SK-N-SH (cell line): ENCODE measurements around the gene TMEM170A. TPM values are rescaled to one million over a fixed set of nuclear protein-coding genes. Genes with fewer than 3 reads are reported as not detected.

Experiments
- CTCF ChIA-PET: fragments of 300-600, 350-600 bp; formaldehyde crosslinking; extraction: SDS; loops from one replicate; lab custom pipeline; 2021; lab: Yijun Ruan, JAX
- POLR2A ChIA-PET: fragments of 350-600 bp; sonication (Branson Sonifier 250); formaldehyde crosslinking; extraction: SDS; loops from one replicate; lab custom pipeline; 2020; ENCODE audit warnings: antibody characterized with exemption, inconsistent platforms; lab: Yijun Ruan, JAX
- DNase-seq: peaks from one replicate; pipeline ENCODE4 v3.0.0; 2012
- H2AFZ ChIP-seq: fragments of 200-600 bp; sonication (generic); 2 replicates; pipeline ENCODE4 v1.8.1; 2016; ENCODE audit warnings: antibody characterized with exemption, mild to moderate bottlenecking, low read depth
- H3F3A ChIP-seq: fragments of 200-600 bp; sonication (generic); replicated peaks from 2 replicates; pipeline ENCODE3; 2016; ENCODE audit warnings: antibody characterized with exemption, mild to moderate bottlenecking; ENCODE audit not compliant: insufficient read depth
- H3K27ac ChIP-seq, 2 experiments: fragments of 200-500 bp in 1 of 2; fragments of 200-600 bp in 1 of 2; sonication (Bioruptor generic) in 1 of 2; sonication (generic), shearing (Covaris generic) in 1 of 2; 2 replicates each; pipeline versions ENCODE4 v1.5.1 to v1.6.1; 2014 to 2016; ENCODE audit warnings: low read depth in 2 of 2, inconsistent platforms in 1 of 2, low read length in 1 of 2, mild to moderate bottlenecking in 1 of 2, mixed read lengths in 1 of 2
- H3K27me3 ChIP-seq: fragments of 200-600 bp; sonication (generic), shearing (Covaris generic); 2 replicates; pipeline ENCODE4 v1.6.1; 2016; ENCODE audit warnings: mixed run types; ENCODE audit not compliant: insufficient read depth
- H3K36me3 ChIP-seq, 2 experiments: fragments of 200-500 bp in 1 of 2; fragments of 200-600 bp in 1 of 2; sonication (Bioruptor generic) in 1 of 2; sonication (generic) in 1 of 2; replicated peaks in 1 of 2; 2 replicates each; pipeline versions ENCODE3 to v1.5.1; 2014 to 2016; ENCODE audit warnings: low read length in 1 of 2, mild to moderate bottlenecking in 1 of 2; ENCODE audit not compliant: insufficient read depth in 2 of 2, control insufficient read depth in 1 of 2
- H3K4me1 ChIP-seq, 2 experiments: fragments of 200-500 bp in 1 of 2; fragments of 200-600 bp in 1 of 2; sonication (Bioruptor generic) in 1 of 2; sonication (generic), shearing (Covaris generic) in 1 of 2; 2 replicates each; pipeline versions ENCODE4 v1.5.1 to v1.6.1; 2014 to 2016; ENCODE audit warnings: low read depth in 1 of 2, low read length in 1 of 2, mixed run types in 1 of 2; ENCODE audit not compliant: insufficient read depth in 2 of 2, control insufficient read depth in 1 of 2
- H3K4me2 ChIP-seq: fragments of 200-600 bp; sonication (generic), shearing (Covaris generic); 2 replicates; pipeline ENCODE4 v1.6.1; 2017; ENCODE audit warnings: mixed run types
- H3K4me3 ChIP-seq, 2 experiments: fragments of 200-500 bp in 1 of 2; fragments of 200-600 bp in 1 of 2; sonication (Bioruptor generic) in 1 of 2; sonication (generic), shearing (Covaris generic) in 1 of 2; 2 replicates each; pipeline versions ENCODE4 v1.5.1 to v1.8.1; 2014 to 2016; ENCODE audit warnings: low read depth in 2 of 2, inconsistent platforms in 1 of 2, low read length in 1 of 2, mild to moderate bottlenecking in 1 of 2, mixed read lengths in 1 of 2, moderate library complexity in 1 of 2
- H3K79me2 ChIP-seq: fragments of 200-600 bp; sonication (generic); 2 replicates; pipeline ENCODE4 v1.8.1; 2017; ENCODE audit warnings: mild to moderate bottlenecking; ENCODE audit not compliant: insufficient read depth
- H3K9ac ChIP-seq: fragments of 200-600 bp; sonication (generic); 2 replicates; pipeline ENCODE4 v1.6.1; 2017; ENCODE audit warnings: mixed run types
- H3K9me2 ChIP-seq: fragments of 200-600 bp; sonication (generic); 2 replicates; pipeline ENCODE4 v1.6.1; 2017; ENCODE audit warnings: mixed run types
- H3K9me3 ChIP-seq: fragments of 200-600 bp; sonication (generic); 2 replicates; pipeline ENCODE4 v1.6.1; 2017; ENCODE audit warnings: mixed run types, mild to moderate bottlenecking, moderate library complexity
- H4K20me1 ChIP-seq: fragments of 200-600 bp; sonication (generic); 2 replicates; pipeline ENCODE4 v1.6.1; 2017; ENCODE audit warnings: mild to moderate bottlenecking, mixed run types; ENCODE audit not compliant: insufficient read depth
- ELF1 ChIP-seq: IDR thresholded peaks from 2 replicates; pipeline ENCODE4 v1.4.0; 2012
- EP300 ChIP-seq, 2 experiments: IDR thresholded peaks; 2 replicates each; pipeline versions ENCODE4 v1.4.0 to v1.6.1; 2012; ENCODE audit warnings: borderline replicate concordance in 1 of 2, low read depth in 1 of 2, low read length in 1 of 2
- FOSL2 ChIP-seq: IDR thresholded peaks from 2 replicates; pipeline ENCODE4 v1.4.0; 2012; ENCODE audit warnings: low read depth, mild to moderate bottlenecking, moderate library complexity, borderline replicate concordance
- FOXJ3 ChIP-seq: sonication (generic); formaldehyde crosslinking; IDR thresholded peaks from 2 replicates; pipeline ENCODE4 v1.5.1; 2020; ENCODE audit warnings: mild to moderate bottlenecking, missing genetic modification reagents
- MEF2A ChIP-seq: IDR thresholded peaks from 2 replicates; pipeline ENCODE4 v1.4.0; 2012; ENCODE audit warnings: low read depth, borderline replicate concordance
- MXI1 ChIP-seq: IDR thresholded peaks from 2 replicates; pipeline ENCODE4 v1.6.1; 2012; ENCODE audit warnings: mild to moderate bottlenecking, low read depth, low read length, improper control_type of control experiment
- PBX3 ChIP-seq: IDR thresholded peaks from 2 replicates; pipeline ENCODE4; 2012
- RFX5 ChIP-seq: IDR thresholded peaks from 2 replicates; pipeline ENCODE4 v1.6.1; 2012; ENCODE audit warnings: mild to moderate bottlenecking, improper control_type of control experiment, low read length
- WGBS: methylation state at CpG from one replicate; pipeline ENCODE4 v1.1.6; 2017; ENCODE audit warnings: low lambda C conversion rate; 5-methylcytosine and 5-hydroxymethylcytosine counted together
- polyA plus RNA-seq, 3 experiments: library from polyadenylated mRNA; depleted of rRNA; stranded (reverse); fragments of >200 nt; gene quantifications; 2 replicates each; pipeline ENCODE4 v1.2.3, GENCODE V29; 2012
- TF ChIP-seq, protein P1 (sequence below): IDR thresholded peaks from 2 replicates; pipeline ENCODE4 v1.6.1; 2012; ENCODE audit warnings: mild to moderate bottlenecking, low read depth, low read length, moderate library complexity

TMEM170A gene
- polyA plus RNA-seq, 1 of the 3 experiments (the other 2 are of a cell fraction), result 9.2 TPM

DNA sequence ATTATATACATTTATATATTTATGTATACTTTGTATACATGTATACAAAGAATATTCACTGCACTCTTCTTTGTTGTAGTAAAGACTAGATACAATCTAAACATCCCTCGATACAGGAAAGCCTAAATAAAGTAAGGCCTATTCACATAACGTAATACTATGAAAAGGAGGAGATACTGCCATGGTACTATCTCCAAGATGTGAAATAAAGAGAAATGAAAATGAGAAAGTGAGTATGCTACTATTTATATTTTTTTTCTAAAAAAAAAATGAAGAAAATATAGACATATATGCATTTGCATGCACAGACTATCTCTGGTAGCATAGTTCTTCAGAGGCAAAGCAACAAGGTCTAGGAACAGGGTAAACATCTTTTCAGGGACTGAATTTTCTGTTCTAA lies 50.5 kb downstream of the TMEM170A start:
- peaks cover 21 to 27% of the 10 kb centered on the region in 2 experiments for H3K36me3 ChIP-seq
- no peak overlapping the region for H2AFZ ChIP-seq
- no peak overlapping the region for H3K9ac ChIP-seq
- no peaks in the 10 kb centered on the region for H3K9me3 ChIP-seq
- WGBS, result 97% methylated on average over 2 of the region's 2 CpGs
- ChIA-PET POLR2A (no interaction called here), CTCF (interaction anchor here (2.1 kb wide), 1 partner anchor 10 kb away, joined by 7 read pairs; no protein-coding TSS in a partner anchor)
- H3F3A ChIP-seq, result peaks cover 3% of the 10 kb centered on the region
- H4K20me1 ChIP-seq, result no peaks in the 10 kb centered on the region
- no peak overlapping the region for H3K27ac ChIP-seq
- DNase-seq, result no peak
- H3K4me3 ChIP-seq, result no peak overlapping the region
- no peak overlapping the region for H3K4me2 ChIP-seq
- H3K79me2 ChIP-seq, result peaks cover 46% of the 10 kb centered on the region
- no peaks in the 10 kb centered on the region for H3K4me1 ChIP-seq
- no peaks in the 10 kb centered on the region for H3K27me3 ChIP-seq
- TF ChIP-seq RFX5 (no peak), PBX3 (no peak)
- TF ChIP-seq, protein P1, sequence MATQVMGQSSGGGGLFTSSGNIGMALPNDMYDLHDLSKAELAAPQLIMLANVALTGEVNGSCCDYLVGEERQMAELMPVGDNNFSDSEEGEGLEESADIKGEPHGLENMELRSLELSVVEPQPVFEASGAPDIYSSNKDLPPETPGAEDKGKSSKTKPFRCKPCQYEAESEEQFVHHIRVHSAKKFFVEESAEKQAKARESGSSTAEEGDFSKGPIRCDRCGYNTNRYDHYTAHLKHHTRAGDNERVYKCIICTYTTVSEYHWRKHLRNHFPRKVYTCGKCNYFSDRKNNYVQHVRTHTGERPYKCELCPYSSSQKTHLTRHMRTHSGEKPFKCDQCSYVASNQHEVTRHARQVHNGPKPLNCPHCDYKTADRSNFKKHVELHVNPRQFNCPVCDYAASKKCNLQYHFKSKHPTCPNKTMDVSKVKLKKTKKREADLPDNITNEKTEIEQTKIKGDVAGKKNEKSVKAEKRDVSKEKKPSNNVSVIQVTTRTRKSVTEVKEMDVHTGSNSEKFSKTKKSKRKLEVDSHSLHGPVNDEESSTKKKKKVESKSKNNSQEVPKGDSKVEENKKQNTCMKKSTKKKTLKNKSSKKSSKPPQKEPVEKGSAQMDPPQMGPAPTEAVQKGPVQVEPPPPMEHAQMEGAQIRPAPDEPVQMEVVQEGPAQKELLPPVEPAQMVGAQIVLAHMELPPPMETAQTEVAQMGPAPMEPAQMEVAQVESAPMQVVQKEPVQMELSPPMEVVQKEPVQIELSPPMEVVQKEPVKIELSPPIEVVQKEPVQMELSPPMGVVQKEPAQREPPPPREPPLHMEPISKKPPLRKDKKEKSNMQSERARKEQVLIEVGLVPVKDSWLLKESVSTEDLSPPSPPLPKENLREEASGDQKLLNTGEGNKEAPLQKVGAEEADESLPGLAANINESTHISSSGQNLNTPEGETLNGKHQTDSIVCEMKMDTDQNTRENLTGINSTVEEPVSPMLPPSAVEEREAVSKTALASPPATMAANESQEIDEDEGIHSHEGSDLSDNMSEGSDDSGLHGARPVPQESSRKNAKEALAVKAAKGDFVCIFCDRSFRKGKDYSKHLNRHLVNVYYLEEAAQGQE, result no peak
- no peaks in the 10 kb centered on the region for H3K9me2 ChIP-seq

GRCh38 chr16:75406943-75407342 lies 57.5 kb downstream of the TMEM170A start:
- Histone ChIP-seq H3K4me1 (peaks cover 0 to 6% of the 10 kb centered on the region in 2 experiments; a peak in 2 of 4 replicates), H3K9me3 (no peaks in the 10 kb centered on the region), H3K4me2 (no peak overlapping the region), H3K4me3 (no peak overlapping the region), H3K27me3 (no peaks in the 10 kb centered on the region), H3F3A (peaks cover 26% of the 10 kb centered on the region), H4K20me1 (no peaks in the 10 kb centered on the region), H3K36me3 (peaks cover 6 to 28% of the 10 kb centered on the region in 2 experiments), H2AFZ (no peak overlapping the region), H3K9me2 (no peaks in the 10 kb centered on the region), H3K79me2 (peaks cover 5% of the 10 kb centered on the region), H3K27ac (no peak overlapping the region), H3K9ac (no peak overlapping the region)
- CTCF ChIA-PET, result interaction anchor here (1.6 to 10.7 kb wide), 4 partner anchors 14 to 208 kb away, joined by 3 to 105 read pairs (median 6); partner anchors contain the start of gene TMEM170A
- POLR2A ChIA-PET, result no interaction called here
- DNase-seq, result no peak
- TF ChIP-seq MEF2A, result no peak
- no peak for TF ChIP-seq EP300 (IDR thresholded peaks at IDR 0.05; ENCODE audit: borderline replicate concordance in 1 of 2, low read depth in 1 of 2, low read length in 1 of 2)
- TF ChIP-seq MXI1, result no peak
- TF ChIP-seq FOSL2, result no peak
- TF ChIP-seq ELF1, result no peak
- TF ChIP-seq PBX3, result no peak
- TF ChIP-seq FOXJ3 (CRISPR knock-in tag), result no peak
- 96% methylated on average over 4 of the region's 4 CpGs for WGBS
